Measurements from ENCODE around the gene CACNA1C.
"Not testable (repeated sequence)": the region's sequence is repeated elsewhere in the genome, so short reads cannot be mapped to it uniquely, and the experiment has no call there.

Gene CACNA1C

GRCh38 chr12:2739832-2740641, 687.2 kb downstream of the CACNA1C start:
- DNase-seq (ENCODE audit: low read depth), result no peak

- not testable (repeated sequence) for DNase-seq (ENCODE audit: low read depth)
Measured at GRCh38 chr12:2742037-2742436, 689.2 kb downstream of the CACNA1C start.

- DNase-seq (ENCODE audit: low read depth), result no peak
Measured at GRCh38 chr12:2743478-2743877, 690.7 kb downstream of the CACNA1C start.

GRCh38 chr12:2745655-2746054, 692.9 kb downstream of the CACNA1C start:
- DNase-seq (ENCODE audit: low read depth), result no peak

Data from T follicular helper cell (primary cell).